Measurements from ENCODE around the gene AOC3. TPM values are rescaled to one million over a fixed set of nuclear protein-coding genes. Genes with fewer than 3 reads are reported as not detected.

AOC3 gene
- total and polyA plus RNA-seq, 2 of the 13 experiments (the other 11 are each of a cell fraction or from before 2014, with no cell fraction given): 8.7 to 51.7 TPM

- TF ChIP-seq, protein P1, sequence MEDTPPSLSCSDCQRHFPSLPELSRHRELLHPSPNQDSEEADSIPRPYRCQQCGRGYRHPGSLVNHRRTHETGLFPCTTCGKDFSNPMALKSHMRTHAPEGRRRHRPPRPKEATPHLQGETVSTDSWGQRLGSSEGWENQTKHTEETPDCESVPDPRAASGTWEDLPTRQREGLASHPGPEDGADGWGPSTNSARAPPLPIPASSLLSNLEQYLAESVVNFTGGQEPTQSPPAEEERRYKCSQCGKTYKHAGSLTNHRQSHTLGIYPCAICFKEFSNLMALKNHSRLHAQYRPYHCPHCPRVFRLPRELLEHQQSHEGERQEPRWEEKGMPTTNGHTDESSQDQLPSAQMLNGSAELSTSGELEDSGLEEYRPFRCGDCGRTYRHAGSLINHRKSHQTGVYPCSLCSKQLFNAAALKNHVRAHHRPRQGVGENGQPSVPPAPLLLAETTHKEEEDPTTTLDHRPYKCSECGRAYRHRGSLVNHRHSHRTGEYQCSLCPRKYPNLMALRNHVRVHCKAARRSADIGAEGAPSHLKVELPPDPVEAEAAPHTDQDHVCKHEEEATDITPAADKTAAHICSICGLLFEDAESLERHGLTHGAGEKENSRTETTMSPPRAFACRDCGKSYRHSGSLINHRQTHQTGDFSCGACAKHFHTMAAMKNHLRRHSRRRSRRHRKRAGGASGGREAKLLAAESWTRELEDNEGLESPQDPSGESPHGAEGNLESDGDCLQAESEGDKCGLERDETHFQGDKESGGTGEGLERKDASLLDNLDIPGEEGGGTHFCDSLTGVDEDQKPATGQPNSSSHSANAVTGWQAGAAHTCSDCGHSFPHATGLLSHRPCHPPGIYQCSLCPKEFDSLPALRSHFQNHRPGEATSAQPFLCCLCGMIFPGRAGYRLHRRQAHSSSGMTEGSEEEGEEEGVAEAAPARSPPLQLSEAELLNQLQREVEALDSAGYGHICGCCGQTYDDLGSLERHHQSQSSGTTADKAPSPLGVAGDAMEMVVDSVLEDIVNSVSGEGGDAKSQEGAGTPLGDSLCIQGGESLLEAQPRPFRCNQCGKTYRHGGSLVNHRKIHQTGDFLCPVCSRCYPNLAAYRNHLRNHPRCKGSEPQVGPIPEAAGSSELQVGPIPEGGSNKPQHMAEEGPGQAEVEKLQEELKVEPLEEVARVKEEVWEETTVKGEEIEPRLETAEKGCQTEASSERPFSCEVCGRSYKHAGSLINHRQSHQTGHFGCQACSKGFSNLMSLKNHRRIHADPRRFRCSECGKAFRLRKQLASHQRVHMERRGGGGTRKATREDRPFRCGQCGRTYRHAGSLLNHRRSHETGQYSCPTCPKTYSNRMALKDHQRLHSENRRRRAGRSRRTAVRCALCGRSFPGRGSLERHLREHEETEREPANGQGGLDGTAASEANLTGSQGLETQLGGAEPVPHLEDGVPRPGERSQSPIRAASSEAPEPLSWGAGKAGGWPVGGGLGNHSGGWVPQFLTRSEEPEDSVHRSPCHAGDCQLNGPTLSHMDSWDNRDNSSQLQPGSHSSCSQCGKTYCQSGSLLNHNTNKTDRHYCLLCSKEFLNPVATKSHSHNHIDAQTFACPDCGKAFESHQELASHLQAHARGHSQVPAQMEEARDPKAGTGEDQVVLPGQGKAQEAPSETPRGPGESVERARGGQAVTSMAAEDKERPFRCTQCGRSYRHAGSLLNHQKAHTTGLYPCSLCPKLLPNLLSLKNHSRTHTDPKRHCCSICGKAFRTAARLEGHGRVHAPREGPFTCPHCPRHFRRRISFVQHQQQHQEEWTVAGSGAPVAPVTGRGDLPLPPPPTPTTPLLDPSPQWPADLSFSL (CRISPR knock-in tag; IDR thresholded peaks at IDR 0.05): no peak
- TF ChIP-seq ZNF777 (CRISPR knock-in tag; IDR thresholded peaks at IDR 0.05): no peak
- TF ChIP-seq ZNF619 (CRISPR knock-in tag; IDR thresholded peaks at IDR 0.05): no peak
- peak; percentile 87 for TF ChIP-seq SP5 (CRISPR knock-in tag; IDR thresholded peaks at IDR 0.05; ENCODE audit: borderline replicate concordance, low read depth)
- TF ChIP-seq, protein P2, sequence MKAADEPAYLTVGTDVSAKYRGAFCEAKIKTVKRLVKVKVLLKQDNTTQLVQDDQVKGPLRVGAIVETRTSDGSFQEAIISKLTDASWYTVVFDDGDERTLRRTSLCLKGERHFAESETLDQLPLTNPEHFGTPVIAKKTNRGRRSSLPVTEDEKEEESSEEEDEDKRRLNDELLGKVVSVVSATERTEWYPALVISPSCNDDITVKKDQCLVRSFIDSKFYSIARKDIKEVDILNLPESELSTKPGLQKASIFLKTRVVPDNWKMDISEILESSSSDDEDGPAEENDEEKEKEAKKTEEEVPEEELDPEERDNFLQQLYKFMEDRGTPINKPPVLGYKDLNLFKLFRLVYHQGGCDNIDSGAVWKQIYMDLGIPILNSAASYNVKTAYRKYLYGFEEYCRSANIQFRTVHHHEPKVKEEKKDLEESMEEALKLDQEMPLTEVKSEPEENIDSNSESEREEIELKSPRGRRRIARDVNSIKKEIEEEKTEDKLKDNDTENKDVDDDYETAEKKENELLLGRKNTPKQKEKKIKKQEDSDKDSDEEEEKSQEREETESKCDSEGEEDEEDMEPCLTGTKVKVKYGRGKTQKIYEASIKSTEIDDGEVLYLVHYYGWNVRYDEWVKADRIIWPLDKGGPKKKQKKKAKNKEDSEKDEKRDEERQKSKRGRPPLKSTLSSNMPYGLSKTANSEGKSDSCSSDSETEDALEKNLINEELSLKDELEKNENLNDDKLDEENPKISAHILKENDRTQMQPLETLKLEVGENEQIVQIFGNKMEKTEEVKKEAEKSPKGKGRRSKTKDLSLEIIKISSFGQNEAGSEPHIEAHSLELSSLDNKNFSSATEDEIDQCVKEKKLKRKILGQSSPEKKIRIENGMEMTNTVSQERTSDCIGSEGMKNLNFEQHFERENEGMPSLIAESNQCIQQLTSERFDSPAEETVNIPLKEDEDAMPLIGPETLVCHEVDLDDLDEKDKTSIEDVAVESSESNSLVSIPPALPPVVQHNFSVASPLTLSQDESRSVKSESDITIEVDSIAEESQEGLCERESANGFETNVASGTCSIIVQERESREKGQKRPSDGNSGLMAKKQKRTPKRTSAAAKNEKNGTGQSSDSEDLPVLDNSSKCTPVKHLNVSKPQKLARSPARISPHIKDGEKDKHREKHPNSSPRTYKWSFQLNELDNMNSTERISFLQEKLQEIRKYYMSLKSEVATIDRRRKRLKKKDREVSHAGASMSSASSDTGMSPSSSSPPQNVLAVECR (CRISPR knock-in tag; IDR thresholded peaks at IDR 0.05; ENCODE audit: borderline replicate concordance): peak; percentile 81; the same call in 1 of the 2 replicates
- peak; percentile 96 for TF ChIP-seq FOXO1 (CRISPR knock-in tag; IDR thresholded peaks at IDR 0.05)
- TF ChIP-seq ZNF484 (CRISPR knock-in tag; IDR thresholded peaks at IDR 0.05; ENCODE audit: borderline replicate concordance, low read depth): no peak
- TF ChIP-seq RARA (CRISPR knock-in tag; IDR thresholded peaks at IDR 0.05): peak; percentile 97
- no peak for TF ChIP-seq ZBTB44 (CRISPR knock-in tag; IDR thresholded peaks at IDR 0.05)
- TF ChIP-seq ZNF501 (CRISPR knock-in tag; IDR thresholded peaks at IDR 0.05): no peak
- no peak; the same call in 1 of the 2 replicates for TF ChIP-seq ATF7-NPFF (CRISPR knock-in tag; IDR thresholded peaks at IDR 0.05; ENCODE audit: low read depth)
- TF ChIP-seq ZNF24 (IDR thresholded peaks at IDR 0.05): no peak
- TF ChIP-seq ZNF468 (CRISPR knock-in tag; IDR thresholded peaks at IDR 0.05): no peak
These were observed 43.5 kb downstream of the AOC3 start (continued) for GRCh38 chr17:42894283-42895184.

Measured in HepG2 (cell line).